NCI-H128 (cell line): ENCODE data around the gene PMPCB.
"Not testable (repeated sequence)": the region's sequence is repeated elsewhere in the genome, so short reads cannot be mapped to it uniquely, and the experiment has no call there.

ENCODE experiments used
- DNase-seq: peaks from one replicate; lab custom pipeline; 2025; ENCODE audit not compliant: unreplicated experiment; lab: John Stamatoyannopoulos, UW

PMPCB gene, protein sequence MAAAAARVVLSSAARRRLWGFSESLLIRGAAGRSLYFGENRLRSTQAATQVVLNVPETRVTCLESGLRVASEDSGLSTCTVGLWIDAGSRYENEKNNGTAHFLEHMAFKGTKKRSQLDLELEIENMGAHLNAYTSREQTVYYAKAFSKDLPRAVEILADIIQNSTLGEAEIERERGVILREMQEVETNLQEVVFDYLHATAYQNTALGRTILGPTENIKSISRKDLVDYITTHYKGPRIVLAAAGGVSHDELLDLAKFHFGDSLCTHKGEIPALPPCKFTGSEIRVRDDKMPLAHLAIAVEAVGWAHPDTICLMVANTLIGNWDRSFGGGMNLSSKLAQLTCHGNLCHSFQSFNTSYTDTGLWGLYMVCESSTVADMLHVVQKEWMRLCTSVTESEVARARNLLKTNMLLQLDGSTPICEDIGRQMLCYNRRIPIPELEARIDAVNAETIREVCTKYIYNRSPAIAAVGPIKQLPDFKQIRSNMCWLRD

DNA sequence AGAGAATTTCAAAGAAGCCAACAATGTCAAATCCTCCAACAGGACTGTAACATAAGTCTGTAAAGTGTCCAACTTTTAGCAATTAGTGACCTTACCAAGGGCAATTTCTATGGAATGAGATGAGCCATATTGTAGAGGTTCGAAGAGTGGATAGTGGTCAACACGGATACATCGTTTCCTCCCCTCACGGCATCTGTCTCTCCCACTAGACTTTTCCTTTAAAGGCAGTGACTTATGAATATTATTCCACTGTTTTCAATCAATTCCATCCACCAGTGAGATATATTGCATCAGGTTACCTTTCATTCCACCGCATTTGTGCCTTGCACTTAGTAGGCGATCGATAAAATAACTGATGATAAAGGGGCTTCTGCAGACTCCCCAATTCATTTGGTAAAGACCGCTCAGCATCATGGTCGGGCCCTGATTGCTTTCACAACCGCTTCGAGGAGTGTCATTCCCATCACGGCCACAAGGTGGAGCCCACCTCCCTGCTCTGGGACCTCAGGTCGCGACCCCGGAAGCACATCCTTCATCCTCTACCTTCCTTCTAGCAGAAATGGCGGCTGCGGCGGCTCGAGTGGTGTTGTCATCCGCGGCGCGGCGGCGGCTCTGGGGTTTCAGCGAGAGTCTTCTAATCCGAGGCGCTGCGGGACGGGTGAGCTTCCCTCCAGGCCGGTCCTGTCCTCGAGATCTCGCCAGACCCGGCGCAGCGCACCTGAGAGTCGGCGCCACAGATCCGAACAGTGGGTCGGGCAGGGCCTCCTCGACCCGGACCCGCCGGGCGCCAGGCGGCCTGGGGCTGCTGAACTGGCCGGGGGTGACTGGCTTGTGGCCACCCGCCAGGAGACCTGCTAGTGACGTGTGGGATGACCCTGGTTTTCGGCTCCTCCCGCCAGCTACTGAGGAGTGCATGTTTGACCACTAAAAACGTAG is at the start of gene PMPCB:
Gene PMPCB (plus strand): TSS at position 535 of the 936 bp plus-strand sequence. CDS start 25 bp downstream, at position 560.
- peak; percentile 90 for DNase-seq

DNA sequence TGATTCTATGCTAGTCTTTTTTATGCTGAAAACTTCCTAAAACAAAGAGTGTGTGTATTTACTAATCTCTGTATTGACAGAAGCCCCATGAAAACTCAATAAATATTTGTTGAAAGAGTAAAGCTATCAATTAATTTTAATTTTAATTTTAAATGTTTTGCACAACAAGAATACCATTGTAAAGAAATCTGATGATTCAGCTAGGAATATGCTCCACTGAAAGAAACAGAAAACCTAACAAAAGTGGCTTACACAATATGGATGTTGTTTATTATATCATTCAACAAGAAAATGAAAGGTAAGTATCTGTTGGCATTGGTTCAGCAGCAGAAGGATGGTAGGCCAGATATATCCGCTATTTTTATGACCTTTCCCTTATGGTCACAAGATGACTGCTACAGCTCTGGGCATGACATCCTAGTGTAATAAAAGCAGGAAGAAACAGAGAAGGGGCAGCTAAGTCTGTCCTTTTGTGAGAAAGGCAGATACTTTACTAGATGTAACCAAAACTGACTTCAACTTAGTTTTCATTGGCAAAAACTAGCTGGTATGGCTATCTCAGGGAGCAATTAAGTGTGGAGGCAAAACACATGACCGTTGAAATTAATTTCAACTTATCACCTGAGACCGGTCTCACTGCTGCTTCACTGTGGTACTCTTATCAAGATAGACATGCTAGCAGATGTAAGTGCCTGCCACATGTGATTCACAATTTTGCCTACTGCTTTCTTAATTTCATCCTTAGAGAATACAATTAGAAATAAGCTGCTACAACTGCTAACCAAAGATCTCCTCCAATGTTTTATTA is 43.3 kb upstream of the PMPCB start:
- not testable (repeated sequence) for DNase-seq

DNA sequence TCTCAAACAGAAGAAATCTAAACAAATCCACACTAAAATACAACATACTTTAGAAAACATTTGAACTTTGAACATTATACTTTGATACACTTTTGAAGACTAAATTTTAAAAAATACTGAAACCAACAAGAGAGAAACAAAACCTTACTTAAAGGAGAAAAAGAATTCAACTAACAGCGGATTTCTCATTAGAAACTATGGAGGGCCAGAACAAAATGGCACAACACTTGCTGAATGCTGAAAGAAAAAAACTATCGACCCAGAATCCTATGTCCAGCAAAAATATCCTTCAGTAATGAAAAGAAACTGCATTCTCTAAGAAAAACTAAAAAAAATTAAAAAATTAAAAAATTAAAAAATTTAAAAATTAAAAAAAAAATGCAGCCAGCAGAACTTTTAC is 33.2 kb upstream of the PMPCB start:
- not testable (repeated sequence) for DNase-seq

DNA sequence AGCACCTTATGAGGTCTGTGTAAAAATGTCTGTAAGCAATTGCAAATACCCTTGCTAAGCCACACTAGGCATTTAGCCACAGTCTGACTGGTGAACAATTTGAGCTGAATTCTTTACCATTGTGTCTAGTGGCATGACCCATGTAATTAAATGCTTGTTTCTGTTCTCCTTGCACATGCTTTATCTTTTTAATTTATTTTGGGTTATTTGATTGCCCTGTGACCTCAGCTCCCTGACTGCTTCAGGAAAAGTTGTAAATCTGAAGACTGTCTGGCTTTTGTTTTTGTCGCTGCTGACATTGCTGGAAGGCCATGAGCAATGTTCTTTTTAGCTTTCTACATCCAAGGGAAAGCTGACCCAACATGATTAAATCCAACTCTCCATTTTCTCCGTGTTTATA is 31.0 kb upstream of the PMPCB start:
- DNase-seq = not testable (repeated sequence)

DNA sequence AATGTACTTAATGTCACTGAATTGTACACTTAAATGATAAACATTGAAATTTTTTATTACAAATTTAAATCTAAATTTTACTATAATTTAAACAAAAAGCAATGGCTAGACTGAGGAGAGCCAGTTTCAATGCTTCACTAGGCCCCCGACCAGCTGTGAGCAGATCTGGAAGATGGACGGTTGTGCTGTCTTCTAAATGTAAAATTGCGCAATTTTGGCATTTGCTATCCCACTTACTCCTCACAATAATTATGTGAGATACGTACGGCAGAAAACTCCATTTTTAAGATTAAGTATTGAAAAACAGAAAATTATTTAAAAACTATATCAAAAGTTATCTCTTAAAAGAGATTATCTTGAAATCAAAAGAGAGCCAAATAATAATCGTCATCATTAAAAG is 23.9 kb upstream of the PMPCB start:
- DNase-seq = not testable (repeated sequence)

DNA sequence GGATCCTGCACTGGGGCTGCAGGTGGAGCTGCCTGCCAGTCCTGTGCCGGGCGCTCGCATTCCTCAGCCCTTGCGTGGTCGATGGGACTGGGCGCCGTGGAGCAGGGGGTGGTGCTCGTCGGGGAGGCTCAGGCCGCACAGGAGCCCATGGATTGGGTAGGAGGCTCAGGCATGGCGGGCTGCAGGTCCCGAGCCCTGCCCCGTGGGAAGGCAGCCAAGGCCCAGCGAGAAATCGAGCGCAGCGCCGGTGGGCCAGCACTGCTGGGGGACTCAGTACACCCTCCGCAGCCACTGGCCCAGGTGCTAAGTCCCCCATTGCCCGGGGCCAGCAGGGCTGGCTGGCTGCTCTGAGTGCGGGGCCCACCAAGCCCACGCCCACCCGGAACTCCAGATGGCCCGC is 22.4 kb upstream of the PMPCB start:
- not testable (repeated sequence) for DNase-seq

DNA sequence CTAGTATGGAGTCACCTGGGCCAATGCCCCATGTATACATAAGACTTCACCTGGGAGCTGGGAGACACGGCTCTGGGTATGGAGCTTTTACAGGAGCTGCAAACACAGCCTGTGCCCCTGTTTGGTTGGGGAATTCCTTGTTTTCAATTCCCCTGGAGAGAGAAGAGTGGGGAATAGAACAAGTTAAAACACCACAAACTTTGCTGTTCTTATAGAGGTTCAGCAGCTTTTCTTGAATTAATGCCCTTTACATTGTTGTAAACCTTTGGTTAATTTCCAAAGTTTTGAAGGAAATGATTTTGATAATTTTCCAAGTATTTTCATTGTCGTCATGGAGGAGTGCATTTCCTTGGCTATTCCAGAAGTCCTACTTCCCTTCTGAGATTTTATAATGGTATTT is 19.0 kb upstream of the PMPCB start:
- DNase-seq = not testable (repeated sequence)

DNA sequence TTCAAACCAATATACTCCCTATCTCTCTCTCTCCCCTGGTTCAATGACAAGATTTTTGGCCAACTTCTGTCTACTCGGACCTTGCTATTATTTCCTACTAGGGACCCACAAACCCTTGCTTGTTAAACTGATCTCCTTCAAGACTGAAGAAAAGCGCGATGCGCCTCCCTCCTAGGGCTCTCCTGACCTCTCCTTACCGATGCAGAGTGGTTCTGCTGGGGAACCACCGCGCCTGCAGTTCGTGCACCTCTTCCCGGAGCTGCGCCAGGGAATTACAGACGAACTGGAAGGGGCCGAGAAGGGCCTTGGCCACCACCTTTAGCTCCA is 17.6 kb upstream of the PMPCB start:
- not testable (repeated sequence) for DNase-seq

DNA sequence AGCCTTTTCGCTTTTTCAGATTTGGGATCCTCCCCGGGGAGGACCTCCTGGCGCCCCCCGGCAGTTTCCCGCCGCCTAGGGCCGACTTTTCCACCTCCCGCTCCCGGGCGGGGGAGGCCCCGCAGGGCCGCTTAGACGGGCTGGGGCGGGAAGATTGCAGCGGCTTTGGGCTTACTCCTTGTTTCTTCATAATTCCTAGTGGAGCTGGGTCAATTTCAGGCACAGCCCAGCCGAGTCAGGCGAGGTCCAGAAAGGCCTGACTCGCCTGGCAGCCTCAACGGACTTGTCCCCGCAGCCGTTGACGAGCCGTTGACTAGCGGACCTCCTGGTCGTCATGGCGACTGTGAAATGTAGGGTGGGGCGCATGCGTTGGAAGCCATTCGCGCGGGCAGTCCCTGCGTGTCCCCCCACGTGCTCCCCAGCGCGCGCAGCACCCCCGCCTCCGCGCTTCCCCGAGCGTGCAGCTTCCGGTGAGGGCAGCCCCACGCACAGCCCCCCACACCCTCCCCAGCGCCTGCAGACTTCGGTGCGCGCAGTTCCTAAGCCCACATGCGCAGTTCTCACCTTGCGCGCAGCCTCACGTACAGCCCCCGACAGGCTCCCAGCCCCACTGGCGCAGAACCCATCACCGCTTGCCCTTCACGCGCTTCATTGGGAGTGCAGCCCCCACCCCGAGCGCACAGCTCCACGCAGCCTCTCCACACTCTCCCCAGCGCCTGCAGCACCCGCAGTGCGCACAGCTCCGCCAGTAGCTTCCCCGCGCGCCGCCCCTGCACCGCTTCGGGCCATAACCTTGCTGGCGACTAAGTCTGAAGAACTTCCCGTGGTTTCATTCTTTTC is 17.1 kb upstream of the PMPCB start:
- DNase-seq = peak; percentile 55

DNA sequence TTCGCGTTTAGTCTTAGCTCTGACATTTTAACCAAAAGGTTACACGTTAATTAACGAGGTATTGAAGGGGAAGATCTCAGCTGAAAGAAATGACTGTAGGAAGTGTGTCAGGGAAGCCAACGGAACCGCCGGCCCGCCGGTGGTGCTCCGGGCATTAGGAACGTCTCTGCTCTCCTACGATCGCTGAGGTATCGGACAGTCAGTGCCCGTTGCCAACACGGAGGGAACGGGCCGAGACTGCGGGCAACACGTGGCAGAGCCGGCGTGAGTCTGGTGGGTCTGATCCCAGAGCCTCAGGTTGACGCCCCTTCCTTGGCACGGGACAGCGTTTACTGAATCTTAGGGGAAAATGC is 16.5 kb upstream of the PMPCB start:
- DNase-seq = not testable (repeated sequence)

DNA sequence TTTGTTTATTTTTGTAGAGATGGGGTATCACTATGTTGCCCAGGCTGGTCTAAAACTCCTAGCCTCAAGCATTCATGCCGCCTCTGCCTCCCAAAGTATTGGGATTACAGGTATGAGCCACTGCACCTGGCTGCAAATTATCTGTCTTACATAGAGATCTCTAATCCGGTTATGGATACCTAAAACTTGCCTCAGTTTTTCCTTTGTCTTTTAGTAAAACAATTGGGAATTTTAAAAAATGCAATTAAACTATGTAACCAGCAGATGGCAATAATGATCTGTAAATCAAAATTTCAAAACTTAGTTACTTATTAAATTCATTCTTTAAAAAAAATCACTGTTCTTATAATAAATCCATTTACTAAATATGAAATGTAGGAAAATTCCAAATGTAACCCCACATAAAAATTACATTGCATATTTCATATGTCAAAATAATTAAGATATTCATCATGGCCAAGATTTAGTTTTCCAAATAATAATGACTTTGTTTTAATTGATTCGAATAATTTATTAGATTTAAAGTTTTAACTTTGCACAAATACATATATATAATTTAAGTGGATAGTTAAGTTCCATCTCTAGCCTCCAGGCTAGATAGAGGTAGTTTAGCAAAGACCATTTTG is 14.3 kb upstream of the PMPCB start:
- DNase-seq = not testable (repeated sequence)

DNA sequence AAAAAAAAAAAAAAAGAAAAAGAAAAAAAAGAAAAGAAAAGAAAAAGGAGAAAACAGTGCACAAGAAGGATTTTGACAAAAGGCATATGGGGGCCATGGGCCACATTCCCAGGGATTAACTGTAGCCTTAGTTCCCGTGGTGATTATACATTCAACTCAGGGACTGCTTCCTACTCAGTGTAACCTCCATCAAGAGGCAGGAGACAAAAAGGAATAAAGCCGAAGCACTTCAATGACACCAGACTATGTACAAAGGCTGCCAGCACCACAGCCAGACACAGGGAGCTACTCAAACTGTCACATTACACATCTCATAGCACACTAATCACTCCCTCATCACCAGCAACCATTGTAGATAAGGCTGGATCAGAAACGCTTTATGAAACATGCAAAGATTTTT is 5.1 kb upstream of the PMPCB start:
- DNase-seq = no peak

DNA sequence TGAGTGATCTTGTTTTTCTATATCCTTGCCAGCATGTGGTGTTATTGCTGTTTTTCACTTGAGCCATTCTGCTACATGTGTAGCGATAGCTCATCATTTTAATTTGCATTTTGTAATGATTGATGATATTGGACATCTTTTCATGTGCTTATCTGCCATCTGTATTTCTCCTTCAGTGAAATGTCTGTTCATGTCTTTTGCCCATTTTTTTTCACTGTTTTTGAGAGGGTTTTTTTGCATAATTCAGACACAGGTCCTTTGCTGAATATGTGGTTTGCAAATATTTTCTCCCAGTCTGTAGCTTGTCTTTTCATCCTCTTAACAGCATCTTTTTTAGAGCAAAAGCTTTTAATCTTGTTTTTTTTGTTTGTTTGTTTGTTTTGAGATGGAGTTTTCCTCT is 3.7 kb upstream of the PMPCB start:
- no peak for DNase-seq

DNA sequence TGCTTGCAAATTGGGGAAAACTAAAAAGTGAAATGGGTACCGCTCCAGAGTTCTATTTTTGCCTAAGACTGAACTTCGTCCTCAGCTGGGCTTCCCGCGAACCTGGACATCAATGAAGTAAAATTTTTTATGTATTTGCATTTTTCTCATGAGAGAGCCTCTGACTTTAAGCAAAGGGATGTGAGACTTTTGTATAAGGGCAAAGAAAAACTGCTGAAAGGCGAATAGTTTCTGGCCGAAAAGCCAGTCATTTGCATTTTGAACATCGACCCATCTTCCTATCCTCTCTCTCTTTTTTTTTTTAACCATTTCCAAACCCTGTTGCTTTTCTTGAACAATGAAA is 573 bp downstream of the PMPCB start:
- DNase-seq = no peak

DNA sequence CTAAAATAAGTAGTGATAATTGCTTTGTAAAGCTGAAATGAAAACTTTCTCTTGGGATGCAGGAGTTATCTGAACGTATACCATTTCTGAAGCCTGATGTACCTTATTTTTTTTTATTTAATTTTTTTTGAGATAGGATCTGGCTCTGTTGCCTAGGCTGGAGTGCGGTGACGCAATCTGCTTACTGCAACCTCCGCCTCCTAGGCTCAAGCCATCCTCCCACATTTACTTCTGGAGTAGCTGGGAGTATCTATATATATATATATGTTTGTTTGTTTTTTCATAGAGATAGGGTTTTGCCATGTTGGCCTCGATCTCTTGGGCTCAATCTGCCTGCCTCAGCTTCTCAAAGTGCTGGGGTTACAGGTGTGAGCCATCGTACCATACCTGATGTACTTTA is 2.4 kb downstream of the PMPCB start:
- DNase-seq = no peak

DNA sequence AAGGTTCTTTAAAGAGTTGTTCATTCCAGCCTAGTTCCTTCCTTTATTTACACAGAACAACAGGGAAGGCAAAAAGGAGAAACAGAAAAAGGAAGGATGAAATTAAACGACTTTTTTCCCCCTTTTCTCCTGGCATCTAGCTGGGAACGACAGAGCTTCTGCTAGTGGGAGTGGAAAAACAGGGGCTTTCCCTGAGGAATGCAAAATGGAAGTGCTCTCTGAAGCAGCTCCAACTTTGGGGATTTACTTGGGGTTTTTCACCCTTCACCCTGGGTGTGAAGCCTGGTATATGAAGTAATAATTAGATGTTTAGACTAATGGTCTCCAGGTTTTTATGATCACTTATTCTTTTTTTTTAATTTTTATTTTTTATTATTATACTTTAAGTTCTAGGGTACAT is 4.2 kb downstream of the PMPCB start:
- no peak for DNase-seq

DNA sequence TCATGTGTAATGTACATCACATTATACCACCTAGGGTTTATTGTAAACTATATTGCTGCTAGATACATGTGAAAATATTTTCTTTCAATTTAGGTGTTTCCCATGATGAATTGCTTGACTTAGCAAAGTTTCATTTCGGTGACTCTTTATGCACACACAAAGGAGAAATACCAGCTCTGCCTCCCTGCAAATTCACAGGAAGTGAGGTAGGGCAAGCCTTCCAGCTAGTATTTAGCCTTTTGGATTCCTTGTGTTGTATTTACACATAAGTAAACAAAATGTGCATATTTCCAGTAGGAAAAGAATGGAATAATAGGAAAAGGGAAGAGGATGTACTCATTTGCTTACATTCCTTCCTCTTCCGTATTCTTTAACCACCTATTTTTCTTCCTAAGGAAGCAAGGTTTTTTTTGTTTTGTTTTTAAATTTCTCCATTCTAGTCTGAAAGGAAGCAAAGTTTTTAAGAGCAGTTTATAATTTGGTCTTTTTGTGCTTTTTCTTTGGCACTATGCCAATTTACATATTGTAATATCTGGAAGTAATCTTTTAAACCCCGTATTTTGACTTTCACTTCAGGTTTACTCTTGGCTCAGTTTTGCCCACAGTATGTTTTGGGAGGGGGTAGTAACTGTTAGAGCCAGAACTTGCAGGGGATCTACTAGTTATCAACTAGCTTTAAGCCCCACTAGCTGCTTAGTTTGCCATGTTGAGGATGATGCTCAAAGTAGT is 10.4 kb downstream of the PMPCB start:
- DNase-seq = no peak

DNA sequence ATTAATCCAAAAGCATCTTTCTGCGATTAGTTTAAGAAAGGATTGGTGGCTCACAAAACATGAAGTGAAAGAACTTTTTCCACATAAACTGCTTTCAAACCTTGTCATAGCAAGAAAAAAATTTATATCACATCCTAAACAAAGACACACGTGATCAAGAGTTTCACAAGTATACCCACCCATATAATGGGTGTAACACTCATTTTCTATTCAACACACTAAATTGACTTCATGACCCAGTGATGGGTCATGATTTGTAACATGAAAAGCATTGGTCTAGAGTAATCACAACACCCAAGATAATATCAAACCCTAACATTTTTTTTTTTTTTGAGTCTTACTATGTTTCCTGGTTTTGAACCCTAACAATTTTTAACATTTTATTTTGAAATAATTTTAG is 17.6 kb downstream of the PMPCB start:
- DNase-seq = no peak

DNA sequence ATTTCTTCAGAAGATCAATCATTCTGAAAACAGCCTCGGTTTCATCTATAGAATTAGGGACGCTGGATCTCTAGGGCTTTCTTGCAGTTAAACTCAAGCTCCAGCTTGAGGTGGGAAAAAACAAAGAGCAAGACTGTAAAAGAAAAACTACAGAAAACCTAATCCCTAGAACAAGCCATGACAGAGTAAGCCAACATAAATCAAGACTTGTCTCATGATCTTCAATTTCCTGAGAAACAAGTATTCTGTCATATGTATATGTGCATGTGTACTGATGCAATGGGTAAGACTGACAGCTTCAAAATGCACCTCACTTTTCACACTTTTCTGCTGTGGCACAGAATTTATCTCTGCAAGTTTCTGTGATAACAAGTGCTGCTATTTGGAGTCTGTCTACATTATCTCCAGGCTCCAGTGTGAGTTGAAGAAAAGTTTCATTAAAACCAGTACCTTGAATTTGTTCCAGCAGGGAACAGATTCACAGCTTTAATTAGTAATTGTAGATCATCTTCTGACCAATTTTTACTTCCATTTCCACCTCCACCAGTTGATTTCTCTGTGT is 19.2 kb downstream of the PMPCB start:
- DNase-seq = no peak
